ENCODE results near the gene NET1. TPM values are rescaled to one million over a fixed set of nuclear protein-coding genes. Genes with fewer than 3 reads are reported as not detected.

The NET1 gene
- total RNA-seq, 4 donors from 2014 or later, result 90.0 to 311 (median 289) TPM

DNA sequence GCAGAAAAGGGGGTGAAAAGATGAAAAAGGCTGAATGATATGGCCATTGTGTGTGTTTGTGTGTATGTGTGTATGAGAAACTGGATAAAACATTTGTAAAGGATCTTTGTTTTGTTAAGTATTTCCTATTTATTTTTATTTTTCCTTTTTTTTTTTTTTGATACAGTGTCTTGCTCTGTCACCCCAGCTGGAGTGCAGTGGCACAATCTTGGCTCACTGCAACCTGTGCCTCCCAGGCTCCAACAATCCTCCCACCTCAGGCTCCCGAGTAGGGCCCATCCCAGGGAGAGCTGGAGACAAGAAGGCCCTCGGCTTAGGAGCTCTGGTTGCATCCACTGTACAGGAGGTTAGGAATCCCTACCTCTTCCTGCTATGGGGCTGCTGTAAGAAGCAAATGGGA, 93.9 kb downstream of the NET1 start:
- intact Hi-C loops (cut with DNase I; ENCODE audit: low total_unique reads), result no loop called here
- Histone ChIP-seq H3K9me3 (no peaks in the 10 kb centered on the region), H3K4me3 (no peak overlapping the region), H3K27ac (no peak overlapping the region), H3K4me1 (peaks cover 0 to 19% (median 15%) of the 10 kb centered on the region in 4 donors), H3K36me3 (no peaks in the 10 kb centered on the region), H3K27me3 (no peaks in the 10 kb centered on the region)
- TF ChIP-seq POLR2AphosphoS5 (IDR thresholded peaks at IDR 0.05), result no peak
- TF ChIP-seq, protein P1, sequence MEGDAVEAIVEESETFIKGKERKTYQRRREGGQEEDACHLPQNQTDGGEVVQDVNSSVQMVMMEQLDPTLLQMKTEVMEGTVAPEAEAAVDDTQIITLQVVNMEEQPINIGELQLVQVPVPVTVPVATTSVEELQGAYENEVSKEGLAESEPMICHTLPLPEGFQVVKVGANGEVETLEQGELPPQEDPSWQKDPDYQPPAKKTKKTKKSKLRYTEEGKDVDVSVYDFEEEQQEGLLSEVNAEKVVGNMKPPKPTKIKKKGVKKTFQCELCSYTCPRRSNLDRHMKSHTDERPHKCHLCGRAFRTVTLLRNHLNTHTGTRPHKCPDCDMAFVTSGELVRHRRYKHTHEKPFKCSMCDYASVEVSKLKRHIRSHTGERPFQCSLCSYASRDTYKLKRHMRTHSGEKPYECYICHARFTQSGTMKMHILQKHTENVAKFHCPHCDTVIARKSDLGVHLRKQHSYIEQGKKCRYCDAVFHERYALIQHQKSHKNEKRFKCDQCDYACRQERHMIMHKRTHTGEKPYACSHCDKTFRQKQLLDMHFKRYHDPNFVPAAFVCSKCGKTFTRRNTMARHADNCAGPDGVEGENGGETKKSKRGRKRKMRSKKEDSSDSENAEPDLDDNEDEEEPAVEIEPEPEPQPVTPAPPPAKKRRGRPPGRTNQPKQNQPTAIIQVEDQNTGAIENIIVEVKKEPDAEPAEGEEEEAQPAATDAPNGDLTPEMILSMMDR (IDR thresholded peaks at IDR 0.05), result no peak
- no peak for TF ChIP-seq POLR2A (IDR thresholded peaks at IDR 0.05)
- no peak for TF ChIP-seq EP300 (IDR thresholded peaks at IDR 0.05; ENCODE audit: low read depth)
- in situ Hi-C loops (cut with MboI; ENCODE audit: low pct_ligation_motif_present in 1 of 4, low pct_unique_long_range_greater_than_20kb in 1 of 4, low sequenced_read_pairs in 3 of 4), result no loop called here
- 74% methylated on average over 2 of the region's 2 CpGs; no CpG with 5 or more reads in 1 of the 2 donors for WGBS, 2 donors (ENCODE audit: low coverage in 1 of 2)
- no peak for DNase-seq

DNA sequence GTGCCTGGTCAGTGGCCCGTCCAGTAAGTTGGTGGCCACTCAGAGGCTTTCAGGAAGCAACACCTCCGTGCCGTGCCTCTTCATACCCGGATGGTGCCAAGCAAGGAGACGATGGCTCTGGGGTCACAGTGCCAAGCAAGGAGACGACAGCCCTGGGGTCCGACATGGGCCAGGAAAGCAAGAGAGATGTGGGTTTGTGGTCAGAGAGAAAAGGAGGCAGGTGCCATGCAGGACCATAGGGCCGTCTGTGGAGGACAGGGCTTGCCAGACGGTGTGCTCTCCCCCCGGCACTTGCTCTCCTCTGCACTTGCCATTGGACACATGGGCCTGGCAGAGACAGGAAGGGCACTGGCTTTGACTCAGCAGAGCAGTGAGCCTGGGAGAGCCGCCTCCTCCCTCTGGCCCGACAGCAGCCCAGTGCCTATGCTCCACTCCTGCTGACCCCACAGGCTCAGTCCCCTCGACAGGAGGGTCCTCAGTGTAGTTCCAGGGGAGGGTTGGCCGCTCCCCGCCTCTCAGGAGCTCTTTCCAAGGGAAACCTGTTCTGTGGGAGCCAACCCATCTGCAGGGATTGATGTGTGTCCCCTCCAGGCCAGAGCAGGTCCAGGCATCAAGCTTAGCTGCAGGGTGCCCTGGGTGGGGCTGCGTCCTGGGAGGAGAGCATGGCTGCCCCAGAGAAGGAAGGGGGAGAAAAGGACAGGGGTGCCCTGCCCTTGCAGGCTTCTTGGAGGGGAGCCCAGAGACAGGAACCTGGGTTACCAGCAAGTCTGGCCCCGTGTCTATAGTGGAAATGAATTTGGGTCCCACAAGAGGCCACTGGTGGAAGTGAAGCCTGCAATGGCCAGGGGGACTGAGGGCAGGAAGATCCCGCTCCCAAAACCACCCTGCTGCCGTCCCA, 94.6 kb downstream of the NET1 start:
- intact Hi-C loops (cut with DNase I; ENCODE audit: low total_unique reads) (no loop called here), in situ Hi-C loops (cut with MboI; ENCODE audit: low pct_ligation_motif_present in 1 of 4, low pct_unique_long_range_greater_than_20kb in 1 of 4, low sequenced_read_pairs in 3 of 4) (no loop called here)
- Histone ChIP-seq H3K27ac (no peak overlapping the region), H3K4me3 (no peak overlapping the region), H3K27me3 (no peaks in the 10 kb centered on the region), H3K36me3 (no peaks in the 10 kb centered on the region), H3K4me1 (peaks cover 0 to 19% (median 15%) of the 10 kb centered on the region in 4 donors), H3K9me3 (no peaks in the 10 kb centered on the region)
- DNase-seq, result peak; percentile 7
- TF ChIP-seq, protein P1 (IDR thresholded peaks at IDR 0.05), result no peak
- TF ChIP-seq POLR2AphosphoS5 (IDR thresholded peaks at IDR 0.05), result no peak
- no peak for TF ChIP-seq EP300 (IDR thresholded peaks at IDR 0.05; ENCODE audit: low read depth)
- TF ChIP-seq POLR2A (IDR thresholded peaks at IDR 0.05), result no peak
- 90% methylated on average over 19 of the region's 19 CpGs; no CpG with 5 or more reads in 1 of the 2 donors for WGBS, 2 donors (ENCODE audit: low coverage in 1 of 2)

DNA sequence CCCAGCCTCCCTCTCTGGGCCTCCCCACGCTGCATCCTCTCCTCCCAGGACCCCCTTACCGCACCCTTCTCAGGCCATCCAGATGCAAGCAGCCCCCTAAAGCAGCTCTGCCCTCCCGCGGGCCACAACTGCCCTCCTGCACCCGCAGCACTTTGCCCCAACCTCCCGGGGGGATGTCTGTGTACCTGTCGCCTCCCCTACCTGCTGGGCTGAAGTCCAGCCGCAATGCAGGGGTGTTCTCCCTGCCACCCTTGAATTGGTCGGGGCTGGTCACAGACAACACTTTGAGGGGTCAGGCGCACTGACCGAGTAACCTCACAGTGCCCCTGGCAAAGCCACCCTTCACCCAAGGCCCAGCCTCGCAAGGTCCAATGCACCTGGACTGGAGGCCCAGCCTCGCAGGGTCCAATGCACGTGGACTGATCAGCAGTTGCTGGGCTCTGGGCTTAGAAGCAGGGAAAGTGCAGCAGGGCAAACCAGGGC, 95.3 kb downstream of the NET1 start:
- H3K36me3 ChIP-seq, result no peaks in the 10 kb centered on the region
- peak; percentile 5 for DNase-seq
- in situ Hi-C loops (cut with MboI; ENCODE audit: low pct_ligation_motif_present in 1 of 4, low pct_unique_long_range_greater_than_20kb in 1 of 4, low sequenced_read_pairs in 3 of 4), result no loop called here
- TF ChIP-seq, protein P1 (IDR thresholded peaks at IDR 0.05), result no peak
- no peak for TF ChIP-seq POLR2AphosphoS5 (IDR thresholded peaks at IDR 0.05)
- no peak for TF ChIP-seq EP300 (IDR thresholded peaks at IDR 0.05; ENCODE audit: low read depth)
- no peak for TF ChIP-seq POLR2A (IDR thresholded peaks at IDR 0.05)
- peaks cover 0 to 17% (median 13%) of the 10 kb centered on the region in 4 donors for H3K4me1 ChIP-seq
- no peak overlapping the region for H3K27ac ChIP-seq
- intact Hi-C loops (cut with DNase I; ENCODE audit: low total_unique reads), result no loop called here
- H3K27me3 ChIP-seq, result no peaks in the 10 kb centered on the region
- no peak overlapping the region for H3K4me3 ChIP-seq
- WGBS, 2 donors (ENCODE audit: low coverage in 1 of 2), result 80 to 100% methylated on average over 1 to 11 of the region's 14 CpGs
- H3K9me3 ChIP-seq, result no peaks in the 10 kb centered on the region

DNA sequence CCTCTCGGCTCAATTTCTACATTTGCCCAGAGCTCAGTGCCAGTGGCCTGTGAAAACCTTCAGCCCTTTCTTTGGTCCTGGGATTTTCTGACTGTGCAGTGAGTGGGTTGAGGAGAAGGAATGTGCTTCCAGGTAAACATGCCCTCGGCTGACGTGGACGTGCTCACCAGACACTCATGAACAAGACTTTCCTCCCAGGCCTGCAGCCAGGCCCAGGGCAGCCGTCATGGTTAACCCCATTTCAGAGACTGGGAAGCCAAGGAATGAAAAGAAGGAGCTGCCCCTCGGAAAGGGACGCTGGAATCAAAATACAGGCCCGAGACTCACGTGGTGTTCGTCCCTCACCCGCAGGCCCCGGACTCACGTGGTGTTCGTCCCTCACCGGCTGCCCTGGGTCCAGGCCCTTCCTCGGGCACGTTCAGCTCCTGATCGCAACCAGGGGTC, 95.8 kb downstream of the NET1 start:
- H3K27ac ChIP-seq, result no peak overlapping the region
- TF ChIP-seq POLR2AphosphoS5 (IDR thresholded peaks at IDR 0.05) (no peak), POLR2A (IDR thresholded peaks at IDR 0.05) (no peak), EP300 (IDR thresholded peaks at IDR 0.05; ENCODE audit: low read depth) (no peak)
- TF ChIP-seq, protein P1 (IDR thresholded peaks at IDR 0.05), result no peak
- peaks cover 0 to 12% (median 8%) of the 10 kb centered on the region in 4 donors for H3K4me1 ChIP-seq
- DNase-seq, result peak; percentile 4
- no peaks in the 10 kb centered on the region for H3K36me3 ChIP-seq
- 94% methylated on average over 18 of the region's 18 CpGs; no CpG with 5 or more reads in 1 of the 2 donors for whole genome bisulfite sequencing, 2 donors (ENCODE audit: low coverage in 1 of 2)
- H3K27me3 ChIP-seq, result no peaks in the 10 kb centered on the region
- intact Hi-C loops (cut with DNase I; ENCODE audit: low total_unique reads), result no loop called here
- H3K9me3 ChIP-seq, result no peaks in the 10 kb centered on the region
- in situ Hi-C loops (cut with MboI; ENCODE audit: low pct_ligation_motif_present in 1 of 4, low pct_unique_long_range_greater_than_20kb in 1 of 4, low sequenced_read_pairs in 3 of 4), result no loop called here
- H3K4me3 ChIP-seq, result no peak overlapping the region

All from transverse colon (tissue), 4 donors.